ENCODE results near the gene MRPL12. TPM values are rescaled to one million over a fixed set of nuclear protein-coding genes. Genes with fewer than 3 reads are reported as not detected.

MRPL12 gene
- total RNA-seq, 4 donors from 2014 or later, result 69.6 to 115 (median 79.9) TPM

GRCh38 chr17:81713556-81714411 is 10.6 kb downstream of the MRPL12 start:
- Histone ChIP-seq H3K27me3 (no peaks in the 10 kb centered on the region), H3K4me1 (peaks cover 32 to 72% (median 37%) of the 10 kb centered on the region in 3 donors), H3K9me3 (no peaks in the 10 kb centered on the region), H3K4me3 (peak overlapping the region; percentile 68 to 94 (median 91)), H3K36me3 (peaks cover 0 to 45% (median 0%) of the 10 kb centered on the region in 3 donors), H3K27ac (peak overlapping the region; percentile 55 to 92 (median 84))
- no peak for DNase-seq
- intact Hi-C loops (cut with DNase I), result no loop called here
- TF ChIP-seq CTCF (IDR thresholded peaks at IDR 0.05) (no peak), POLR2A (IDR thresholded peaks at IDR 0.05) (no peak)
- 7 to 76% methylated on average over 6 to 7 of the region's 36 CpGs for WGBS, 2 donors

- TF ChIP-seq CTCF (IDR thresholded peaks at IDR 0.05), result no peak
- no peak for TF ChIP-seq POLR2A (IDR thresholded peaks at IDR 0.05)
- Histone ChIP-seq H3K4me1 (peaks cover 32 to 68% (median 37%) of the 10 kb centered on the region in 3 donors), H3K4me3 (no peak overlapping the region), H3K36me3 (peaks cover 0 to 53% (median 0%) of the 10 kb centered on the region in 3 donors), H3K9me3 (no peaks in the 10 kb centered on the region), H3K27me3 (no peaks in the 10 kb centered on the region), H3K27ac (no peak overlapping the region)
- intact Hi-C loops (cut with DNase I), result no loop called here
- DNase-seq, result no peak
- WGBS, 2 donors, result 92% methylated on average over 14 of the region's 39 CpGs; no CpG with 5 or more reads in 1 of the 2 donors
Measured at GRCh38 chr17:81714412-81715106, 11.4 kb downstream of the MRPL12 start.

- peaks cover 0 to 60% (median 0%) of the 10 kb centered on the region in 3 donors for H3K36me3 ChIP-seq
- WGBS, 2 donors, result no CpG with 5 or more reads among the region's 32 CpGs
- TF ChIP-seq CTCF (IDR thresholded peaks at IDR 0.05) (no peak), POLR2A (IDR thresholded peaks at IDR 0.05) (no peak)
- no peak overlapping the region for H3K27ac ChIP-seq
- DNase-seq, result no peak
- no peaks in the 10 kb centered on the region for H3K27me3 ChIP-seq
- intact Hi-C loops (cut with DNase I), result no loop called here
- H3K4me1 ChIP-seq, result peaks cover 29 to 60% (median 31%) of the 10 kb centered on the region in 3 donors
- no peak overlapping the region for H3K4me3 ChIP-seq
- no peaks in the 10 kb centered on the region for H3K9me3 ChIP-seq
Measured at GRCh38 chr17:81715107-81715871, 12.1 kb downstream of the MRPL12 start.

GRCh38 chr17:81715872-81716673 is 12.9 kb downstream of the MRPL12 start:
- DNase-seq, result no peak
- Histone ChIP-seq H3K4me1 (peaks cover 21 to 56% (median 24%) of the 10 kb centered on the region in 3 donors), H3K27me3 (no peaks in the 10 kb centered on the region), H3K9me3 (no peaks in the 10 kb centered on the region), H3K27ac (no peak overlapping the region), H3K36me3 (peaks cover 0 to 67% (median 0%) of the 10 kb centered on the region in 3 donors), H3K4me3 (no peak overlapping the region)
- 87% methylated on average over 3 of the region's 43 CpGs; no CpG with 5 or more reads in 1 of the 2 donors for WGBS, 2 donors
- TF ChIP-seq POLR2A (IDR thresholded peaks at IDR 0.05), result no peak
- no peak for TF ChIP-seq CTCF (IDR thresholded peaks at IDR 0.05)
- intact Hi-C loops (cut with DNase I), result no loop called here
